SK-N-MC (cell line): ENCODE results near the gene SLC6A9.

Experiments used
- DNase-seq: peaks from one replicate; pipeline ENCODE4 v3.0.0-alpha.2; 2011; ENCODE audit warnings: low read depth, low spot score
- H3K27ac ChIP-seq: fragments of 200-600 bp; sonication (generic); 2 replicates; pipeline ENCODE4 v1.5.1; 2016; ENCODE audit warnings: mixed run types
- H3K36me3 ChIP-seq: fragments of 200-600 bp; sonication (generic); 2 replicates; pipeline ENCODE4 v1.6.1; 2017; ENCODE audit warnings: antibody characterized with exemption, low read length, mixed read lengths; ENCODE audit not compliant: insufficient read depth
- H3K4me3 ChIP-seq: fragments of 200-600 bp; sonication (generic); 2 replicates; pipeline ENCODE4 v1.5.1; 2016
- H3K9ac ChIP-seq: fragments of 200-600 bp; sonication (generic); 2 replicates; pipeline ENCODE4 v1.8.0; 2017; ENCODE audit warnings: mixed run types, mixed read lengths; ENCODE audit not compliant: insufficient read length
- H3K9me3 ChIP-seq: fragments of 200-600 bp; sonication (generic); 2 replicates; pipeline ENCODE4 v1.6.1; 2017; ENCODE audit warnings: low read depth, mild to moderate bottlenecking, antibody characterized with exemption, low read length, moderate library complexity, mixed read lengths
- EZH2 ChIP-seq: fragments of 200-600 bp; sonication (generic); IDR thresholded peaks from one replicate; pipeline ENCODE4 v1.6.1; 2017; ENCODE audit warnings: antibody characterized with exemption
- FOXP2 ChIP-seq: optimal IDR thresholded peaks from 2 replicates; pipeline ENCODE3; 2011; ENCODE audit warnings: mild to moderate bottlenecking, moderate library complexity; ENCODE audit not compliant: insufficient read depth; ENCODE audit errors: extremely low read length, control extremely low read depth
- POLR2AphosphoS5 ChIP-seq: IDR thresholded peaks from 2 replicates; pipeline ENCODE4 v1.6.1; 2012; ENCODE audit warnings: mild to moderate bottlenecking, low read depth, low read length, borderline replicate concordance

The SLC6A9 gene

GRCh38 chr1:44019466-44019948, 11.8 kb downstream of the SLC6A9 start:
- Histone ChIP-seq H3K9me3 (no peaks in the 10 kb centered on the region), H3K4me3 (no peak overlapping the region), H3K36me3 (peaks cover 57% of the 10 kb centered on the region; the same call in 1 of the 2 replicates), H3K9ac (no peak overlapping the region), H3K27ac (no peak overlapping the region)
- no peak for DNase-seq
- TF ChIP-seq EZH2 (no peak), FOXP2 (no peak), POLR2AphosphoS5 (no peak)

- DNase-seq: no peak
- no peak overlapping the region for H3K4me3 ChIP-seq
Measured at GRCh38 chr1:44016890-44017400, 14.3 kb downstream of the SLC6A9 start.

GRCh38 chr1:44016041-44016889, 15.0 kb downstream of the SLC6A9 start:
- Histone ChIP-seq H3K4me3 (no peak overlapping the region), H3K9ac (no peak overlapping the region), H3K27ac (no peak overlapping the region), H3K9me3 (no peaks in the 10 kb centered on the region), H3K36me3 (peaks cover 27% of the 10 kb centered on the region; the same call in 1 of the 2 replicates)
- no peak for TF ChIP-seq FOXP2
- no peak for TF ChIP-seq EZH2
- no peak for TF ChIP-seq POLR2AphosphoS5
- no peak for DNase-seq

More at GRCh38 chr1:44016890-44017400, 14.3 kb downstream of the SLC6A9 start:
- H3K9me3 ChIP-seq: no peaks in the 10 kb centered on the region
- TF ChIP-seq POLR2AphosphoS5: no peak
- TF ChIP-seq FOXP2: no peak
- TF ChIP-seq EZH2: no peak
- no peak overlapping the region for H3K27ac ChIP-seq
- H3K9ac ChIP-seq: no peak overlapping the region
- peaks cover 34% of the 10 kb centered on the region; the same call in 1 of the 2 replicates for H3K36me3 ChIP-seq

- Histone ChIP-seq H3K36me3 (peaks cover 24% of the 10 kb centered on the region; the same call in 1 of the 2 replicates), H3K27ac (no peak overlapping the region), H3K9me3 (no peaks in the 10 kb centered on the region), H3K4me3 (no peak overlapping the region), H3K9ac (no peak overlapping the region)
- DNase-seq: no peak
- no peak for TF ChIP-seq FOXP2
- TF ChIP-seq POLR2AphosphoS5: no peak
- no peak for TF ChIP-seq EZH2
Measured at GRCh38 chr1:44015206-44015605, 16.1 kb downstream of the SLC6A9 start.

- TF ChIP-seq FOXP2: no peak
- no peak for TF ChIP-seq EZH2
- no peak for TF ChIP-seq POLR2AphosphoS5
- no peak for DNase-seq
- H3K9ac ChIP-seq: no peak overlapping the region
- H3K4me3 ChIP-seq: no peak overlapping the region
- H3K9me3 ChIP-seq: no peaks in the 10 kb centered on the region
- no peak overlapping the region for H3K27ac ChIP-seq
- H3K36me3 ChIP-seq: peaks cover 24% of the 10 kb centered on the region; the same call in 1 of the 2 replicates
Measured at GRCh38 chr1:44014365-44015104, 16.7 kb downstream of the SLC6A9 start.

GRCh38 chr1:44013949-44014348, 17.3 kb downstream of the SLC6A9 start:
- H3K4me3 ChIP-seq: no peak overlapping the region
- H3K9me3 ChIP-seq: no peaks in the 10 kb centered on the region
- H3K36me3 ChIP-seq: peaks cover 18% of the 10 kb centered on the region; the same call in 1 of the 2 replicates
- no peak overlapping the region for H3K9ac ChIP-seq
- no peak overlapping the region for H3K27ac ChIP-seq
- DNase-seq: no peak
- TF ChIP-seq POLR2AphosphoS5 (no peak), FOXP2 (no peak)

GRCh38 chr1:44012941-44013609, 18.2 kb downstream of the SLC6A9 start:
- H3K36me3 ChIP-seq: peaks cover 21% of the 10 kb centered on the region; the same call in 1 of the 2 replicates
- TF ChIP-seq FOXP2: no peak
- TF ChIP-seq EZH2: no peak
- no peak for TF ChIP-seq POLR2AphosphoS5
- H3K27ac ChIP-seq: no peak overlapping the region
- H3K4me3 ChIP-seq: no peak overlapping the region
- H3K9ac ChIP-seq: no peak overlapping the region
- H3K9me3 ChIP-seq: no peaks in the 10 kb centered on the region
- DNase-seq: no peak

GRCh38 chr1:44012404-44012803, 18.9 kb downstream of the SLC6A9 start:
- H3K4me3 ChIP-seq: no peak overlapping the region
- DNase-seq: no peak
- TF ChIP-seq POLR2AphosphoS5 (no peak), FOXP2 (no peak), EZH2 (no peak)
- peaks cover 15% of the 10 kb centered on the region; the same call in 1 of the 2 replicates for H3K36me3 ChIP-seq
- no peak overlapping the region for H3K9ac ChIP-seq
- no peaks in the 10 kb centered on the region for H3K9me3 ChIP-seq
- H3K27ac ChIP-seq: no peak overlapping the region
